Hepatocyte (in vitro differentiated cells): ENCODE results near the gene CNTNAP2.

Experiments
- EZH2 ChIP-seq: fragments of 200-600 bp; sonication (generic); IDR thresholded peaks from 2 replicates; pipeline ENCODE4 v1.6.1; 2016; ENCODE audit warnings: antibody characterized with exemption, mild to moderate bottlenecking, borderline replicate concordance
- EZH2phosphoT487 ChIP-seq: fragments of 200-600 bp; sonication (generic); IDR thresholded peaks from one replicate; pipeline ENCODE4 v1.6.1; 2018; ENCODE audit warnings: antibody characterized with exemption, mild to moderate bottlenecking, low read depth, moderate library complexity; ENCODE audit not compliant: unreplicated experiment, severe bottlenecking
- TF ChIP-seq, protein P1 (sequence below): fragments of 200-600 bp; sonication (generic); IDR thresholded peaks from 2 replicates; pipeline ENCODE4 v1.5.1; 2016; ENCODE audit warnings: antibody characterized with exemption, mild to moderate bottlenecking; ENCODE audit not compliant: poor library complexity

DNA sequence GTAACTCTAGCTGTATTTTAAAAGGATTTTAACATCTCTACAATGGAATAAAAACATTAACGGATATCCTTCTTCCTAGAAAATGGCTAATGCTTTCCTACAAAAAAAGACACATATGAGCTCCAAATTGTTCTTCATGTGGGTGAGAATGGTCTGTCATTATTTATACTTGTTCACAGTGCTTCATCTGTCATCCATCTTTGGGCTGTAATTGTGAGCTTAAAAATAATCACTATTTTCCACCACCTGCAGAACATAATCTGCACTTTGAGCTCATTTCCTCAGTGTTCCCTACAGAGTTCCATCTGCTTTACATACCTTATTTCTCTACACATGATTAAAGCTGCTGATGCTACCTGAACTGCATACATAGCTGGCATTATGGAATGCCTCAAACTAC lies 1494.8 kb downstream of the CNTNAP2 start:
- TF ChIP-seq, protein P1, sequence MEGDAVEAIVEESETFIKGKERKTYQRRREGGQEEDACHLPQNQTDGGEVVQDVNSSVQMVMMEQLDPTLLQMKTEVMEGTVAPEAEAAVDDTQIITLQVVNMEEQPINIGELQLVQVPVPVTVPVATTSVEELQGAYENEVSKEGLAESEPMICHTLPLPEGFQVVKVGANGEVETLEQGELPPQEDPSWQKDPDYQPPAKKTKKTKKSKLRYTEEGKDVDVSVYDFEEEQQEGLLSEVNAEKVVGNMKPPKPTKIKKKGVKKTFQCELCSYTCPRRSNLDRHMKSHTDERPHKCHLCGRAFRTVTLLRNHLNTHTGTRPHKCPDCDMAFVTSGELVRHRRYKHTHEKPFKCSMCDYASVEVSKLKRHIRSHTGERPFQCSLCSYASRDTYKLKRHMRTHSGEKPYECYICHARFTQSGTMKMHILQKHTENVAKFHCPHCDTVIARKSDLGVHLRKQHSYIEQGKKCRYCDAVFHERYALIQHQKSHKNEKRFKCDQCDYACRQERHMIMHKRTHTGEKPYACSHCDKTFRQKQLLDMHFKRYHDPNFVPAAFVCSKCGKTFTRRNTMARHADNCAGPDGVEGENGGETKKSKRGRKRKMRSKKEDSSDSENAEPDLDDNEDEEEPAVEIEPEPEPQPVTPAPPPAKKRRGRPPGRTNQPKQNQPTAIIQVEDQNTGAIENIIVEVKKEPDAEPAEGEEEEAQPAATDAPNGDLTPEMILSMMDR, result no peak
- TF ChIP-seq EZH2phosphoT487 (no peak), EZH2 (no peak)
